RWPE1 (cell line): ENCODE data around the gene HIVEP3.

Source experiments
- CTCF ChIA-PET: fragments of 350-600 bp; sonication (Branson Sonifier 250); formaldehyde crosslinking; extraction: SDS; loops from one replicate; lab custom pipeline; 2021; lab: Yijun Ruan, JAX
- POLR2A ChIA-PET: fragments of 400-600 bp; formaldehyde crosslinking; extraction: SDS; loops from one replicate; lab custom pipeline; 2020; ENCODE audit warnings: antibody characterized with exemption; ENCODE audit not compliant: low non-redundant PET; lab: Yijun Ruan, JAX
- DNase-seq: peaks from one replicate; pipeline ENCODE4 v3.0.0; 2012; ENCODE audit warnings: low spot score
- H3K27ac ChIP-seq: fragments of 450-650 bp; 2 replicates; pipeline ENCODE4 v1.5.1; 2017
- TF ChIP-seq, protein P1 (sequence below): fragments of 450-650 bp; conservative IDR thresholded peaks from 2 replicates; pipeline ENCODE4 v1.5.1; 2017; ENCODE audit warnings: low read depth, mild to moderate bottlenecking

HIVEP3 gene

GRCh38 chr1:41488040-41488951 lies 430.4 kb downstream of the HIVEP3 start:
- CTCF ChIA-PET: no interaction called here
- DNase-seq: no peak
- TF ChIP-seq, protein P1, sequence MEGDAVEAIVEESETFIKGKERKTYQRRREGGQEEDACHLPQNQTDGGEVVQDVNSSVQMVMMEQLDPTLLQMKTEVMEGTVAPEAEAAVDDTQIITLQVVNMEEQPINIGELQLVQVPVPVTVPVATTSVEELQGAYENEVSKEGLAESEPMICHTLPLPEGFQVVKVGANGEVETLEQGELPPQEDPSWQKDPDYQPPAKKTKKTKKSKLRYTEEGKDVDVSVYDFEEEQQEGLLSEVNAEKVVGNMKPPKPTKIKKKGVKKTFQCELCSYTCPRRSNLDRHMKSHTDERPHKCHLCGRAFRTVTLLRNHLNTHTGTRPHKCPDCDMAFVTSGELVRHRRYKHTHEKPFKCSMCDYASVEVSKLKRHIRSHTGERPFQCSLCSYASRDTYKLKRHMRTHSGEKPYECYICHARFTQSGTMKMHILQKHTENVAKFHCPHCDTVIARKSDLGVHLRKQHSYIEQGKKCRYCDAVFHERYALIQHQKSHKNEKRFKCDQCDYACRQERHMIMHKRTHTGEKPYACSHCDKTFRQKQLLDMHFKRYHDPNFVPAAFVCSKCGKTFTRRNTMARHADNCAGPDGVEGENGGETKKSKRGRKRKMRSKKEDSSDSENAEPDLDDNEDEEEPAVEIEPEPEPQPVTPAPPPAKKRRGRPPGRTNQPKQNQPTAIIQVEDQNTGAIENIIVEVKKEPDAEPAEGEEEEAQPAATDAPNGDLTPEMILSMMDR: no peak
- POLR2A ChIA-PET: no interaction called here
- H3K27ac ChIP-seq: peak overlapping the region; percentile 5; the same call in 1 of the 2 replicates

GRCh38 chr1:41487126-41488039 lies 431.3 kb downstream of the HIVEP3 start:
- POLR2A ChIA-PET: no interaction called here
- H3K27ac ChIP-seq: peak overlapping the region; percentile 99; the same call in 1 of the 2 replicates
- TF ChIP-seq, protein P1: no peak
- CTCF ChIA-PET: no interaction called here
- DNase-seq: no peak

GRCh38 chr1:41486371-41487125 lies 432.2 kb downstream of the HIVEP3 start:
- DNase-seq: no peak
- ChIA-PET CTCF (no interaction called here), POLR2A (no interaction called here)
- H3K27ac ChIP-seq: peak overlapping the region; percentile 99
- TF ChIP-seq, protein P1: no peak

- DNase-seq: no peak
- ChIA-PET POLR2A (no interaction called here), CTCF (no interaction called here)
- H3K27ac ChIP-seq: peak overlapping the region; percentile 99
- TF ChIP-seq, protein P1: no peak
Observed at GRCh38 chr1:41486053-41486370, 432.7 kb downstream of the HIVEP3 start.

DNA sequence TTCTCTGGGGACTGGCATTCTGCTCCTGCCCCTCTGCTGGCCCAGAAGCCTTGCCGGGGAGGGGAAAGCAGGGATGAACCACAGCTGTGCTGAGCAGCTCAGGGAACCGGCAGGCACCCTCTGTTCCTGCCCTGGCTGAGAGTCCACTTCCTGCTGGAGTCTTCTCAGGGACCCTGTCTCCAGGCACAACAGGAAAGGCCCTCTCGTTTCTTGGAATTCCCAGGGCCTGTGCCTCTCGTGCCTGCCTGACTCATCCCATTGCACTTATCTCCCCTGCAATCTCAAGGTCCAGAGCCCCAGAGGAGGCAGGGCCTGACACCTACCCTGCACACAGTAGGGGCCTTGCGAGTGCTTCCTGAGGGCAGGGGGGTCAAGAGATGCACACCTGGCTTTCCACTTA lies 433.1 kb downstream of the HIVEP3 start:
- TF ChIP-seq, protein P1: no peak
- DNase-seq: no peak
- H3K27ac ChIP-seq: peak overlapping the region; percentile 99
- ChIA-PET POLR2A (no interaction called here), CTCF (no interaction called here)
